ENCODE data around the gene FGFR3. TPM values are rescaled to one million over a fixed set of nuclear protein-coding genes. Genes with fewer than 3 reads are reported as not detected.

The FGFR3 gene
- total and polyA plus RNA-seq, 9 of the 15 experiments (the other 6 are each of a cell fraction or from before 2014, with no cell fraction given) = 1.2 to 60.4 (median 12.7) TPM

DNA sequence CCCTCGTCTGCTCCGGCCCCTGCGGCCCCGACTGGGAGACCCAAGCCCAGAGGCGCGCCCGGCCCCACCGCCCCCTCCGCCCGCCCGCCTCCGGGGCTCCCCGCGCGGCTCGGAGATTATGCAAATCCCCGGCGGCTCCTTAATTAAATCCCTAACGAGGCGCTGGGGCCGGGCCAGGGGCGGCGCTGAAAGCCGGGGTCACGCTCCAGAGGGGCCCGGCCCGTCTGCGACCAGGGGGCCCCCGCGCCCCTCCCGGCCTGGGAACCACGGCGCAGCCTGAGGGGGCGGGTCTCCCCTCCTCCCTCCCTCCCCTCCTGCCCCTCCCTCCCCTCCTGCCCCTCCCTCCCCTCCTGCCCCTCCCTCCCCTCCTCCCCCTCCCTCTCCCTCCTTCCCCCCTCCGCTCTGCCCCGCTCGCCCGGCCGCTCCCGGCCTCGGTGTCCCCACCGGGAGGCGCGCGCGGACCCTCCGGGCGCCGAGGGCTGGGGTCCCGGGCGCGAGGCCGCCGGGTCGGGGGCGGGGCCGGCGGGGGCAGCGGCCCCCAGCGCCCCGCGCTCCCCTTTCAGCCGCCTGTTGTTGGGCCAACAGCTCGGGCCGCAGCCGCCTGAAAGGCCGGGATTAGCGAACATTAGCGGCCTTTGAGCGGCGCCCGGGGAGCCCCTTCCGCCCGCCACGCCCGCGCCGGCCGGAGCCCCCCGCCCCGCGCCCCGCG, 25.9 kb upstream of the FGFR3 start (continued):
- no peak for TF ChIP-seq TOE1 (IDR thresholded peaks at IDR 0.05; ENCODE audit: borderline replicate concordance)
- no peak for TF ChIP-seq TOE1 (CRISPR knock-in tag; IDR thresholded peaks at IDR 0.05; ENCODE audit: borderline replicate concordance, low read depth)
- TF ChIP-seq, protein P1, sequence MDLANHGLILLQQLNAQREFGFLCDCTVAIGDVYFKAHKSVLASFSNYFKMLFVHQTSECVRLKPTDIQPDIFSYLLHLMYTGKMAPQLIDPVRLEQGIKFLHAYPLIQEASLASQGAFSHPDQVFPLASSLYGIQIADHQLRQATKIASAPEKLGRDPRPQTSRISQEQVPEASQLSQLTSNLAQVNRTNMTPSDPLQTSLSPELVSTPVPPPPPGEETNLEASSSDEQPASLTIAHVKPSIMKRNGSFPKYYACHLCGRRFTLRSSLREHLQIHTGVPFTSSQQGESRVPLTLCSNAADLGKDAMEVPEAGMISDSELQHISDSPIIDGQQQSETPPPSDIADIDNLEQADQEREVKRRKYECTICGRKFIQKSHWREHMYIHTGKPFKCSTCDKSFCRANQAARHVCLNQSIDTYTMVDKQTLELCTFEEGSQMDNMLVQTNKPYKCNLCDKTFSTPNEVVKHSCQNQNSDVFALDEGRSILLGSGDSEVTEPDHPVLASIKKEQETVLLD (IDR thresholded peaks at IDR 0.05) = no peak
- TF ChIP-seq HNRNPK (IDR thresholded peaks at IDR 0.05; ENCODE audit: low read depth, low read length, poor library complexity, severe bottlenecking) = peak; percentile 93
- no peak for TF ChIP-seq CEBPB (tag; IDR thresholded peaks at IDR 0.05)
- TF ChIP-seq CCNT2 (IDR thresholded peaks at IDR 0.05; ENCODE audit: borderline replicate concordance, extremely low read depth, insufficient read length, low read depth, low read length) = peak; percentile 42
- 0 out of 2 replicates have a peak, but pooled peaks have one; percentile 23 for TF ChIP-seq CXXC5 (CRISPR knock-in tag; IDR thresholded peaks at IDR 0.05)
- TF ChIP-seq, protein P2, sequence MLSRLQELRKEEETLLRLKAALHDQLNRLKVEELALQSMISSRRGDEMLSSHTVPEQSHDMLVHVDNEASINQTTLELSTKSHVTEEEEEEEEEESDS (CRISPR knock-in tag; IDR thresholded peaks at IDR 0.05) = no peak
- no peak for TF ChIP-seq DPF2 (IDR thresholded peaks at IDR 0.05)
